Caco-2 (cell line): ENCODE measurements around the gene NDUFS2. TPM values are rescaled to one million over a fixed set of nuclear protein-coding genes. Genes with fewer than 3 reads are reported as not detected.

ENCODE experiments used
- BruUV-seq: library from RNA; stranded (reverse); fragments of 400-500 nt; replicated peaks from 2 replicates; lab custom pipeline; 2021; lab: Mats Ljungman, UMichigan
- CTCF ChIA-PET: fragments of 300-600 bp; sonication (Branson Sonifier 250); formaldehyde crosslinking; loops from one replicate; lab custom pipeline; 2022; ENCODE audit warnings: antibody characterized with exemption; lab: Charles Lee
- POLR2A ChIA-PET: fragments of 300-600 bp; sonication (Branson Sonifier 250); formaldehyde crosslinking; loops from one replicate; lab custom pipeline; 2022; ENCODE audit warnings: antibody characterized with exemption; lab: Charles Lee
- DNase-seq, 2 experiments: peaks; one replicate each; pipeline versions ENCODE4 v3.0.0 to v3.0.0-alpha.2; 2020 to 2022
- H3K27me3 ChIP-seq: replicated peaks from 2 replicates; pipeline ENCODE4 v1.6.0; 2011; ENCODE audit warnings: low read length; ENCODE audit not compliant: control insufficient read depth, insufficient read depth
- H3K36me3 ChIP-seq: 2 replicates; pipeline ENCODE4 v1.5.1; 2011; ENCODE audit warnings: low read length; ENCODE audit not compliant: control insufficient read depth, insufficient read depth
- H3K4me1 ChIP-seq: fragments of 250-450 bp; sonication (Bioruptor Pico); 2 replicates; pipeline ENCODE4 v1.5.1; 2020; ENCODE audit warnings: mild to moderate bottlenecking
- H3K4me3 ChIP-seq: 2 replicates; pipeline ENCODE4 v1.5.1; 2011; ENCODE audit warnings: low read depth, mild to moderate bottlenecking, control low read depth, low read length
- H3K9me3 ChIP-seq: fragments of 250-450 bp; sonication (Bioruptor Pico); 2 replicates; pipeline ENCODE4 v1.5.1; 2020; ENCODE audit warnings: mild to moderate bottlenecking, moderate library complexity
- H3K27ac Mint-ChIP-seq: one replicate; pipeline ENCODE4 v1.8.0; 2022; ENCODE audit warnings: mixed read lengths; ENCODE audit not compliant: unreplicated experiment
- H3K27me3 Mint-ChIP-seq: one replicate; pipeline ENCODE4 v1.8.0; 2022; ENCODE audit warnings: mixed read lengths; ENCODE audit not compliant: insufficient read depth, unreplicated experiment
- H3K36me3 Mint-ChIP-seq: one replicate; pipeline ENCODE4 v1.8.0; 2022; ENCODE audit warnings: mild to moderate bottlenecking, mixed read lengths; ENCODE audit not compliant: insufficient read depth, unreplicated experiment
- H3K4me1 Mint-ChIP-seq: one replicate; pipeline ENCODE4 v1.8.0; 2022; ENCODE audit warnings: low read depth, mixed read lengths; ENCODE audit not compliant: unreplicated experiment
- H3K4me3 Mint-ChIP-seq: one replicate; pipeline ENCODE4 v1.8.0; 2022; ENCODE audit warnings: mild to moderate bottlenecking, moderate library complexity, mixed read lengths; ENCODE audit not compliant: unreplicated experiment
- H3K9me3 Mint-ChIP-seq: one replicate; pipeline ENCODE4 v1.8.0; 2022; ENCODE audit warnings: mixed read lengths; ENCODE audit not compliant: unreplicated experiment
- intact Hi-C: fragments of 100-400 bp; cut with micrococcal nuclease; formaldehyde crosslinking; loops from one replicate; pipeline ENCODE4 v1.10.0; 2022; ENCODE audit not compliant: unreplicated experiment
- total RNA-seq: library from RNA; stranded (reverse); gene quantifications from 2 replicates; pipeline ENCODE4 v1.2.3, GENCODE V29; 2022
- TF ChIP-seq, protein P1 (sequence below), 2 experiments: fragments of 200-600 bp in 1 of 2; IDR thresholded peaks; 1 replicate in 1 of 2; 2 replicates in 1 of 2; pipeline versions ENCODE4 v1.5.1 to v1.8.0; 2011 to 2022; ENCODE audit warnings: antibody characterized with exemption in 1 of 2, control low read depth in 1 of 2, inconsistent platforms in 1 of 2, low read depth in 1 of 2, low read length in 1 of 2, mild to moderate bottlenecking in 1 of 2, moderate library complexity in 1 of 2; ENCODE audit not compliant: insufficient read depth in 1 of 2, severe bottlenecking in 1 of 2, unreplicated experiment in 1 of 2

NDUFS2 gene
- total RNA-seq, 1 experiment from 2014 or later, result 115 TPM

GRCh38 chr1:161188381-161188780 lies 13.8 kb upstream of the NDUFS2 start:
- no peak overlapping the region for H3K27ac Mint-ChIP-seq
- no TSS peak for BruUV-seq
- no peak for DNase-seq
- intact Hi-C loops, result no loop called here
- no peaks in the 10 kb centered on the region for H3K27me3 Mint-ChIP-seq
- no peaks in the 10 kb centered on the region for H3K9me3 Mint-ChIP-seq
- POLR2A ChIA-PET, result no interaction called here
- CTCF ChIA-PET, result no interaction called here
- Histone ChIP-seq H3K4me3 (no peak overlapping the region), H3K9me3 (no peaks in the 10 kb centered on the region), H3K36me3 (no peaks in the 10 kb centered on the region), H3K4me1 (no peaks in the 10 kb centered on the region), H3K27me3 (no peaks in the 10 kb centered on the region)
- TF ChIP-seq, protein P1, sequence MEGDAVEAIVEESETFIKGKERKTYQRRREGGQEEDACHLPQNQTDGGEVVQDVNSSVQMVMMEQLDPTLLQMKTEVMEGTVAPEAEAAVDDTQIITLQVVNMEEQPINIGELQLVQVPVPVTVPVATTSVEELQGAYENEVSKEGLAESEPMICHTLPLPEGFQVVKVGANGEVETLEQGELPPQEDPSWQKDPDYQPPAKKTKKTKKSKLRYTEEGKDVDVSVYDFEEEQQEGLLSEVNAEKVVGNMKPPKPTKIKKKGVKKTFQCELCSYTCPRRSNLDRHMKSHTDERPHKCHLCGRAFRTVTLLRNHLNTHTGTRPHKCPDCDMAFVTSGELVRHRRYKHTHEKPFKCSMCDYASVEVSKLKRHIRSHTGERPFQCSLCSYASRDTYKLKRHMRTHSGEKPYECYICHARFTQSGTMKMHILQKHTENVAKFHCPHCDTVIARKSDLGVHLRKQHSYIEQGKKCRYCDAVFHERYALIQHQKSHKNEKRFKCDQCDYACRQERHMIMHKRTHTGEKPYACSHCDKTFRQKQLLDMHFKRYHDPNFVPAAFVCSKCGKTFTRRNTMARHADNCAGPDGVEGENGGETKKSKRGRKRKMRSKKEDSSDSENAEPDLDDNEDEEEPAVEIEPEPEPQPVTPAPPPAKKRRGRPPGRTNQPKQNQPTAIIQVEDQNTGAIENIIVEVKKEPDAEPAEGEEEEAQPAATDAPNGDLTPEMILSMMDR (IDR thresholded peaks at IDR 0.05; ENCODE audit: insufficient read depth in 1 of 2, low read depth in 1 of 2, low read length in 1 of 2, severe bottlenecking in 1 of 2, unreplicated experiment in 1 of 2), result no peak
- H3K36me3 Mint-ChIP-seq, result no peaks in the 10 kb centered on the region
- H3K4me1 Mint-ChIP-seq, result peaks cover 6% of the 10 kb centered on the region
- H3K4me3 Mint-ChIP-seq, result no peak overlapping the region

- CTCF ChIA-PET, result no interaction called here
Observed at GRCh38 chr1:161189036-161189435, 13.1 kb upstream of the NDUFS2 start.

DNA sequence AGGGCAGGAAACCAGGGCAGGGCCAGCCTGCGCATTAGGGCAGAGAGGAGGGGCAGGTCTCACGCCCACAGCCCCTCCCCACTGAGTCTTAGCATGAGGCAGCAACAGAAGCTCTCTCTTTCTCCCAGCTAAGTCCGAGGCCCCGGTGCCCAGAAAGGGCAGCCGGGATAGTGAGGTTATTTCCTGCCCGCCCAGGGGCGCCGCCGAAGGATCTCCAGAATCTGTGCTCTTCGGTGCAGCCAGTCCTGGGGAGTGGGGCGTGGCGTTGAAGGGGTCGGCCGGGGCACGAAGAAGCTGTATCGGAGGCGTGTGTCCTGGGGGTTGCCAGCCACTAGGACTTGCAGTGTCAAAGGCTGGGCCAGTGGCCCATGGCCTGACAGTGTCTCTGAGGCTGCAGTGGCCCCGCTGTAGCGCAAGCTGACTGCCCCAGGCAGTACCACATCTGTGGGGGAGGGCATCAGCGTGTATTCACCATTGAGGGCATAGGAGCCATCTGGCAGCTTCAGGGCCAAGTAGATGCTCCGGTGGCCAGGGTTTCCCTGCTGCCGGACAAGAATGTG lies 11.1 kb upstream of the NDUFS2 start:
- no peak overlapping the region for H3K4me3 ChIP-seq
- H3K27me3 ChIP-seq, result no peaks in the 10 kb centered on the region
- ChIA-PET POLR2A (interaction anchor here (1.3 kb wide), 1 partner anchor 11 kb away, joined by 16 read pairs; the partner anchor contains the start of gene NDUFS2), CTCF (interaction anchor here (0.9 to 2.9 kb wide), 6 partner anchors 11 to 191 kb away, joined by 3 to 12 read pairs (median 4); partner anchors contain the start of genes NDUFS2, PPOX and TOMM40L)
- H3K4me1 ChIP-seq, result no peaks in the 10 kb centered on the region
- Mint-ChIP-seq H3K36me3 (no peaks in the 10 kb centered on the region), H3K27ac (no peak overlapping the region), H3K27me3 (no peaks in the 10 kb centered on the region), H3K4me1 (peaks cover 6% of the 10 kb centered on the region), H3K9me3 (no peaks in the 10 kb centered on the region), H3K4me3 (no peak overlapping the region)
- no peak for DNase-seq
- BruUV-seq, result no TSS peak
- intact Hi-C loops, result no loop called here
- H3K36me3 ChIP-seq, result no peaks in the 10 kb centered on the region
- H3K9me3 ChIP-seq, result no peaks in the 10 kb centered on the region
- TF ChIP-seq, protein P1 (IDR thresholded peaks at IDR 0.05; ENCODE audit: insufficient read depth in 1 of 2, low read depth in 1 of 2, low read length in 1 of 2, severe bottlenecking in 1 of 2, unreplicated experiment in 1 of 2), result no peak

More at GRCh38 chr1:161189036-161189435, 13.1 kb upstream of the NDUFS2 start:
- Mint-ChIP-seq H3K36me3 (no peaks in the 10 kb centered on the region), H3K27me3 (no peaks in the 10 kb centered on the region), H3K9me3 (no peaks in the 10 kb centered on the region), H3K4me3 (no peak overlapping the region), H3K27ac (no peak overlapping the region), H3K4me1 (peaks cover 6% of the 10 kb centered on the region)
- Histone ChIP-seq H3K4me3 (no peak overlapping the region), H3K4me1 (no peaks in the 10 kb centered on the region), H3K36me3 (no peaks in the 10 kb centered on the region), H3K9me3 (no peaks in the 10 kb centered on the region), H3K27me3 (no peaks in the 10 kb centered on the region)
- intact Hi-C loops, result no loop called here
- DNase-seq, result no peak
- BruUV-seq, result no TSS peak
- TF ChIP-seq, protein P1 (IDR thresholded peaks at IDR 0.05; ENCODE audit: insufficient read depth in 1 of 2, low read depth in 1 of 2, low read length in 1 of 2, severe bottlenecking in 1 of 2, unreplicated experiment in 1 of 2), result no peak
- POLR2A ChIA-PET, result no interaction called here
